HG03571 (cell line): ENCODE measurements around the gene SPARC.

ENCODE experiments used
- ATAC-seq: cut with Tn5 transposase; IDR thresholded peaks from one replicate; pipeline ENCODE4 v1.9.1; 2021; ENCODE audit not compliant: unreplicated experiment

Gene SPARC

DNA sequence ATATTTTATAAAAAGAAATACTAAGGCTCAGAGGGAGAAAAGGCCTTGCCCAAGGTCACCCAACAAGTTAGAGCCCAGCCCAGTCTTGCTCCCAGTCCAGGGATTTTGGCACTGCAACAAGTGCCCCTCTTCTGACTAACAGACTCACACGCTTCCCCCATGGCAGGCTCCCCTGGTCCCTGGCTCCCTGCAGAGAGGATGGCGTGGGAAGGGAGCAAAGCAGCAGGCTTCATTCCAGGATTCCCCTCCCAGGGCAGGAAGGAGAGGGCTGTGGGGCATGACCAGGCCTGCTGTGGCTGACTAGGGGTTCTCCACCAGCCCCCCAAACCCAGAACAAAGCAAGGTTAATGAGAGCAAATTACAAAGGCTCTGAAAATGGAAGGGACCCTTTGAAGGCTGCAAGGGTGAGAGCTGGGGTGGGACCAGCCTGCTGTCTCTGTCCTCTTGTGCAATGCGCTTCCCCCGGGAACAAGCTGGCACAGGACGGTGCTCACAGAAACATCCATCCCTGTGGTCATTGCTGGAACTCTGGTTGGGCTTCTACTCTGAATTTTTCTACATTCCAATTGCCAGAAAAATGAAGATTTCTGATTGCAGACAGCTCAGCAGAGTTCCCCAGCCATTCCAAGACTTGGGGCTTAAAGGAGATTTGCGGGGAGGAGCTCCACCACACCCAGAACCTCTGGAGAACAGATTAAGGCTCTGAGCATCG lies 58.4 kb downstream of the SPARC start:
- no peak for ATAC-seq

GRCh38 chr5:151627650-151628049 lies 59.1 kb downstream of the SPARC start:
- ATAC-seq, result no peak

GRCh38 chr5:151625285-151625684 lies 61.4 kb downstream of the SPARC start:
- no peak for ATAC-seq

- ATAC-seq, result no peak
These were observed 62.2 kb downstream of the SPARC start for GRCh38 chr5:151624476-151624875.

DNA sequence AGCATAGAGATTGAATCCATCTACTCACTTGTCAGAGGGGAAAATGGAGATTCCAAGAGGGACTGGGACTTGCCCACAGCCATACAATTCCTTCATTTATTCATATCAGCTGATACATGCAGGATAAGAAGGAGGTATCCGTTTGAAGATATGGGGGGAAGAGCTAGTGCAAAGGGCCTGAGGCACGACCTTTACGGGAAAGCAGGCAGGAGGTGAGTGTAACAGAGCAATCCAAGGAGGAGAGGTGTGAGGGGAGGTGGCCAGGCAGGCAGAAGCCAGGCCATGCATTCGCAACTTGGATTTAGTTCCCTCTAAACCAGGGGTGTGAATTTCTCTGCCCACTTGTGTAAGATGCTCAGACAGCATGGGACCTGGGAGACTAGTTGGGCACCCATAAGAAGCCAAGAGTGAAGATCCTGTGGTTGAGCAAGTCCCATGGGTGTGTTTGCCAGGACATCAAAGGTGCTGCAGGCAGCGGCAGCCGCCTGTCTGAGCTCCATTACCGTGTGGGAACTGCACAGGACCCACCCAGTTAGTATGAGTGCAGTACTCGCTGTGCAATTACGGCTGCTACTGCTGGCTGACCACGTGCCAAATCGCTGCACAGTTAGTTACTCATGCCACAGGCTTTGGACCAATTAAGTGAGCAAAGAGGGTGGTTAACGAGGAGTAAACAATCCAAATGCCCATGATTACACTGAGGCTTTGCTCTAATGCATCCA lies 64.2 kb downstream of the SPARC start:
- no peak for ATAC-seq

DNA sequence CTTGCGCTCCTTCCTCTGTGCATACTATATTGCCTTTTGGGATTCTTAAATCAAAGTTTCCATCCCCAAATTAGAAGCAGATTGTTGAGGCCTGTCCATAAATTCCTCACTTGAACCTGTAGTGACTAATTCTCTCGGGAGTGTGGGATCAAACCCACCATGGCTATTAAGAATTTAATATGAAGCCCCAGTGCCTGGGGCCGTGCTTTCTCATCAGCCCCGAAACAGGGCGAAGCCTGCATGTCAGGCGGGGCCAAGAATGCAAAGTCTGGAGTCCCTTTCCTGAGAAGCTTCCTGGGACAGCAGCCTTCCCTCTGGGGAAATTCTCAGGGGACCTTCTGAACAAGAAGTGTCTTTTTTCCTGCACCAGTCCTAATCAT lies 66.3 kb downstream of the SPARC start:
- ATAC-seq, result no peak

DNA sequence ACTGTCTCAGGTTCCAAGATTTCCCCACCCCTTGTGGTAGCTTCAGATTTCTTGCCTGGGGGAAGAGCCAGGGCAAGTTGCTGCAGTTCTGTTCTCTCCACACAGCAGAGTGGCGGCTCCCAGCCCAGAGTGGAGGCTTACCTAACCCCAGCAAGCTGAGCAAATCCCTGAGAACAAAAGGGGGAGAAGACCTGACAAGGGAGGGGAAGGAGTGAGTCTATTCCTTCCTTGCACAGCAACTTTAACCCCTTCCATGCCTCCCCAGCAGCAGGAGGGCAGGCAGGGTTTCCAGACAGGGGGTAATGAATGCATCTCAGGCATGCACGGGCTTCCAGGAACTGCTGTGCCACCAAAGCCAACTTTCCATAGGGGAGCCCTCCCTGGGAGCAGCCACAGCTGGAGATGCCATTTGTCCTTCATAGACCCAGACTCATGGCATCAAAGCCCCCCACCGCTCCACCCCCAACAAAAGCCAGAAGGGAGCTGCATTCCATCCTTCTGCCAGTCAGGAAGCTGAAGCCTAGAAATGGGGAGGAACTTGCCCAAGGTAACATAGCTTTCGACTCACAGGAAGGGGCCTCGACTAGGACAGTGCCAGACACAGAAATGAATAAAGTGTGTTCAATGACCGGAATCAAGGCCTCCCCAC lies 66.8 kb downstream of the SPARC start:
- no peak for ATAC-seq

GRCh38 chr5:151618907-151619306 lies 67.8 kb downstream of the SPARC start:
- ATAC-seq, result no peak

DNA sequence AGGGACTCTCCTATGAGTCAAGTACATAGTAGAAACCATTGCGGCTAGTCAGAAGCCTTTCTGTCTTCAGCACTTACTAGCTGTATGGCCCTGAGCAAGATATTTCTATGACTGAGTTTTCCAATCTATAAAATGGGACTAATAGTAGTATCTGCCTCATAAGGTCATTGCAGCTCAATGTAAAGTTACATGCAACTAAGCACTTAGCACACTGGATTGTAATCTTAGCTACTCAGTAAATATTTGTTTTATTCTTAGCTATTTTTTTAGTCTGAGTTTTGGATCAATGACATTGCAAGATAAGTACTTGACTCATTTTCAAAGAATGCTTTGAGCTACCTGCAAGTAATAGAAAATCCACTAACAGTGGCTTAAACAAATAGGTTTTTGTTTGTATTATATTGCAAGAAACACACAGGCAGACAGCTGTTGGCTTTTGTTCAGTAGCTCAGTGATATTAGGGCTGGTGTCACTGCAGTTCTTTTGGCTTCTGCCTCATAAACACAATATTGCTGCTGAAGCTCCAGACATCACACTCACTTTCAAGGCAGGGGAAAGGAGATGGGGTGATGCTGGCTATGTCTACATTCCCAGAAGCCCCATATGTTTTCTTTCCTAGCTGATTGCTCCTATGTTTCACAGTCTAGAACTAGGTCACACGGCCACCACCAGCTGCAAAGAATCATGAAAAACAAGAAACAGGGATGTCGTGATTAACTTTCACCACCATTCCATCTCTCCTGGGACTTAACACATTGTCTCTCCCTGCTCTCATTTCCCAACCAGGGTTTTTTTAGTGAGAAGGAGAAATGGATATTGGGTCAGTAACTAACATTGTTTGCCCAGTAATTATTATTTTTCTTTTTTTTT lies 68.6 kb downstream of the SPARC start:
- no peak for ATAC-seq

DNA sequence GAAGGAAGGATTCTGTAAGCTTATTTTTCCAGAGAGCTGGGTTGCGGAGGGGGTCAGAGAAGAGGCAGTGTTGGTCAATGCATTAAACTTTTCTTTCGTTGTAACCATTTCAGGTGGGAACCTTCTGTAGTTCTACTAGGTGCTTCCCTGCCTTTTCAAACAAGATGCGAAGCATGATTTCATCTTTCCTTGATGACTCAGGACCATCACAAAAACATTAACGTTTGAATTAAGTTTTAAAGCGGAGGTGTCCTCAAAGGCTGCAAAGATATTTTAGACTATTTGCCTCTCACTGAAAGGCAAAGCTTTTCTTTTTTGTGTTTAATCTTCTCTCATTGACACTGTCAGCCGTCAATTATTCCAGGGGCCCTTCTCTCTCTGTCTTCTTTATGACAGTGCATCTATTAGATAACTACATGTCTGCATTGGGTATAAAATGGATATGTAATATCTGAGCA lies 69.3 kb downstream of the SPARC start:
- ATAC-seq, result no peak

- no peak for ATAC-seq
These were observed 71.3 kb downstream of the SPARC start for GRCh38 chr5:151615431-151615830.

DNA sequence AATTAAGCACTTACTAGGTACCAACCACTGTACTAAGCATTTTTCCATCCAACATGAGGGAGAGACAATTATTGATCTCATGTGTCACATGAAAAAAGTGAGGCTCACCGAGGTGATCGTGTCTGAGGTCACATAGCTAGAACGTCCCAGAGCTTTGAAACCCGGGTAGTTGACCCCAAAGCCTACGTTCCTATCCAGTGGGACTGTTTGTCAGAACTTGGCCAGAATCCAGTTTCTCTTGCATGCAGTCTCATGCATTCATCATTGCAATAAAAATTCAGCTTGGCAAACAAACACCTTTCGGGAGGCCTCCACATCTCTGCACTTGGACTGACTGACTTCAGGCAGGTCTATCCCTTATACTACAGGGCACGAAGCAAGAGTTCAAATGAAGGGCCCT lies 72.2 kb downstream of the SPARC start:
- no peak for ATAC-seq

- ATAC-seq, result peak; percentile 78
These were observed 73.9 kb downstream of the SPARC start for GRCh38 chr5:151612689-151613427.

DNA sequence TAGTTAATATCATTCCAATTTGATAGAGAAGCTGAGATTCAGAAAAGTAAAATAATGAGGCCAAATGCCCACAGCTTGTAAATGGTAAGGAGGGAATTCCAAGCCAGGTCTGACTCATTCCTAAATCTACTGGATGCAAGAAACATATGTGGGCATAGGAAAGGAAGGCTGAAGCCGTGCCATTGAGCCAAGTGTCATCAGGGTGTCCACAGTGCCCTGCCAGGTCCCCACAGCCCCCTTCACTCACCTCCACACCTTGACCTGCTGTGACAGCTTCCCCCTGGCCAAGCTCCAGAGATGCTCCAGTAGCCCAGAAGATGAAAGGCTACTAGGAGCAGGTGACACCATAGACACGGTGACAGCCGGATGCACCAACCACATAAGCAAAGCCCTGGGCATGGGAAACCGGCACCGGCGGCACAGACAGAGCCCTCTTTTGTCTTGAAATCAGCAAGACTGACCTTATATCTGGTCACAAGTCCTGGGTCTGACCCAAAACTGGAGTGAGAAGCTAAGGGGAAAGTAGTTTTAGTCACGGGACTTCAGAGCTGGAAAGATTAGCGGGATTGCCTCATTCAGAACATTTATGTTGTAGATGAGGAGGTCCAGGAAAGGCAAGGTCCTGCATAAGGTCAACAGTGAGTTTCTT lies 75.5 kb downstream of the SPARC start:
- ATAC-seq, result no peak
